ENCODE measurements around the gene PNLIPRP3.
"Not testable (repeated sequence)": the region's sequence is repeated elsewhere in the genome, so short reads cannot be mapped to it uniquely, and the experiment has no call there.

PNLIPRP3 gene

DNA sequence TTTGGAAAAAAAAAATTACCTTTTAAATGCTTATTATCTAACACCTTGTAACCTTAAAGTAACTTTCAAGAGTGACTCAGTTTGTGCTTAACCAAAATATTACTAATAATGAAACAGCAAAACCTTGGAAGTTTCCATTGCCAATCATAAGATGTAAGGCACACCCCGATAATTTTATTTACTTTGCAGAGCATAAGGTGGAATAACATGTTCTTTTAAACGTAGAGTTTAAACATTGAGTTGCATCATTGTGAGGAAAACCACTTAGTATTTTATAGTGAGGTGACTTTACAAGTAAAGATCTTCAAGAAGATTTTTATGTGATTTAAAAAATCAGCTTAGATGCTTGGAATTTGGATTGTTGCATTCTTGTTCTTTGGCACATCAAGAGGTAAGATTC, at the start of gene PNLIPRP3:
Gene PNLIPRP3, plus strand, starts transcription at position 177 of the 400 bp plus-strand sequence. Its CDS starts 166 bp downstream, at position 343.
- no peak for DNase-seq

DNA sequence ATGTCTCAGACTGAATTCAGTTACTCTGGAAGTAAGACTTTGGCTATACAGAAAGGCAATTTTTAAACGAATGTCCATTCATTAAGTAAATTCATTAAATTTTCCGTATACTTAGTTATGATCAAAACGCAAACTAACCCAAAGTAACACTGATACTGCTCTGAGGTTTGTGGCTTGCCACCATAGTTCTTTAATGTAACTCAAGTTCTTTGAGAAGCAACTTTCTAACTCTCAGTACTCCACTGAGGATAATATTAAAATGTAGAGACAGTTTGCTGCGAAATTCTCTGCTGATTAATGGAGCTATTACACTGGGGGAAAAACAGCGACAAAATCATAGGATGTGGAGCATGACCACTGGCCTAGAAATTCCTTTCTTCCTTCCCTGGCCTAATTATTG, 45.4 kb upstream of the PNLIPRP3 start:
- DNase-seq, result no peak

DNA sequence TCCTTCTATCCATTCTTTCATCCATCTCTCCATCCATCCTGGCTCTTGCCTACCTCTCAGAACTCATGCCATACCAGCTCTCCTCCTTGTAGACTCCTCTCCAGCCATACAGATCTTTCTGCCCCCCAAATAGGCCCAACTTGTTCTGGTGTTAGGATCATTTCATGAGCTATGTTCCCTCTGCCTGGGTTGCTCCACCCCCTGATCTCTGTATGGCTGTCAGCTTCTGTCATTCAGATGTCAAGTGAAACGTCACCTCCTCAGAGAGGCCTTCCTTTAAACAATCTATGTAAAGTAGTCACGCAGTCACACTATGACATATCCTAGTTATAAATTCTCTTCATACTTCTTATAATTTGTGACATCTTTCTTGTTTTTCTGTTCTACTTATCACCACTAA, 42.3 kb upstream of the PNLIPRP3 start:
- no peak for DNase-seq

DNA sequence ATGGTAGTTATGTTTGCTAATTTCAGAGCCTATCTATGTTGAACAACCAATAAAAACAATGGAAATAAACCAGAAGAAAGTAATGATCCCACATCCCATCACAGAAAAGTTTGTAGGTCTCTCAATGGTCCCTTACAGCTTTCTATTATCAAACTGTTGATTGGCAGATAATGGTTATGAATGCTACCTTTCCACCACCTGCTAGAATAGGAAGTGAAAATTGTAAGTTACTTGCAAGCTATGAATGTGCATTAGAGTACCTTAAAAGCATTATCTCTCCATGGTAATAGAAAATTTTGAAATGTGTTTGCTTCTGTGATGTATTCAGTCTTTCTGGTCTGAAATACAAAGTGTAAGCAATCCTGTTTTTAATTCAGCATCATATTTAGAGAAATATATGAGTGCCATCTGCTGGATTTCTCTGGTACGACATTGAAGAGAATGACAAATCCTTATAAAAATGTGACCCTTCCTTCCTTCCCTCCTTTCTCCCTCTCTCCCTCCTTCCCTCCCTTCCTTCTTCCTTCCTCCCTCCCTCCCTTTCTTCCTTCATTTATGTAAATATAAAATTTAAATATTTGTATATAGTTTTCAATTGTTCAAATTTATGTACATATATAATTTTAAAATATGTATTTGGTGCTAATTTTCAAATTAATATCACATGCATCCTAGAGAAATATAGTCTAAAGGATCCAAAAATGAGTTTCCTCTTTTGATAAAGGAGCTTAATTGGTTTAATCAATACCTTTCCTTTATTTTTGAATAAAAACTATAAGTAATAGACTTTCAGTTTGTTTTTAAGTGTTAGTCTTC, 41.4 kb upstream of the PNLIPRP3 start:
- no peak for DNase-seq

DNA sequence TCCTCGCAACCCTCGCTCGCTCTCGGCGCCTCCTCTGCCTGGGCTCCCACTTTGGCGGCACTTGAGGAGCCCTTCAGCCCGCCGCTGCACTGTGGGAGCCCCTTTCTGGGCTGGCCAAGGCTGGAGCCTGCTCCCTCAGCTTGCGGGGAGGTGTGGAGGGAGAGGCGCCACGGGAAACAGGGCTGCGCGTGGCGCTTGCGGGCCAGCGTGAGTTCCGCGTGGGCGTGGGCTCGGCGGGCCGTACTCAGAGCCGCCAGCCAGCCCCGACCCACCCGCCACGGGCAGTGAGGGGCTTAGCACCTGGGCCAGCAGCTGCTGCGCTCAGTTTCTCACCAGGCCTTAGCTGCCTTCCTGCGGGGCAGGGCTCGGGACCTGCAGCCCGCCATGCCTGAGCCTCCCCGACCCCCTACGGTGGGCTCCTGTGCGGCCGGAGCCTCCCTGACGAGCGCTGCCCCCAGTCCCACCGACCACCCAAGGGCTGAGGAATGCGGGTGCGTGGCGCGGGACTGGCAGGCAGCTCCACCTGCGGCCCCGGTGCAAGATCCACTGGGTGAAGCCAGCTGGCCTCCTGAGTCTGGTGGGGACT, 34.3 kb upstream of the PNLIPRP3 start:
- DNase-seq, result not testable (repeated sequence)

DNA sequence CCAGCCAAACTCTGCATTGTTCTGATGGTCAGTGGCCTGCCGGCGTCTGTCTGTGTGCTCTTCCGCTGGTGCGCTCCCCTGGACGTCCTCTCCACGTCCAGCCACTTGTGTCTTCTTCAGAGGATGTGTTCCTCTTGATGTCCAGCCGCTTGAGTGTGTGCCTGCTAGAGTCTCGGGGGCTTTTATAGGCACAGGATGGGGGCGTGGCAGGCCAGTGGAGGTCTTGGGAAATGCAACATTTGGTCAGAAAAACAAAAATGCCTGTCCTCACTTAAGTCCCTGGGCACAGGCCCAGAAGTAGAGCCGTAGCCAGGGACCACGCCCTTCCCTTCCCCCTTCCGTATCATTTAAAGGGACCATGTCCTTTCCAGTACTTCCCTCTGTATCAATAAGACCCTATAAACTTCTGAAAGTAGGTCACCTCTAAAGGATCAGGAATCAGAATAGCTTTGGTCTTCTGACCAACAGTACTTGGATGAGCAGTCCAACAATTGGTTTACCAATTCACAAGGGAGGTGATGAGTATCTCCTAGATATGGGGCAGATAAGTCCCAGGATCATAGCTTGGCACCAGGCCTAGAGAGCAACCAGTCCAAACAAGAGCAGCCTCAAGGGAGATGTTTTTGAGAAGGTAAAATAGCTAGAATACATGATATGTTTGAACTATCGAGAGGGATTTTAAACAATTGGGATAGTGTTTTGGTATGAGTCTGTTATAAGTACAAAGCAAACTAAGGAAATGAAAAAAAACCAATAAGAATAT, 32.2 kb upstream of the PNLIPRP3 start:
- DNase-seq, result no peak

DNA sequence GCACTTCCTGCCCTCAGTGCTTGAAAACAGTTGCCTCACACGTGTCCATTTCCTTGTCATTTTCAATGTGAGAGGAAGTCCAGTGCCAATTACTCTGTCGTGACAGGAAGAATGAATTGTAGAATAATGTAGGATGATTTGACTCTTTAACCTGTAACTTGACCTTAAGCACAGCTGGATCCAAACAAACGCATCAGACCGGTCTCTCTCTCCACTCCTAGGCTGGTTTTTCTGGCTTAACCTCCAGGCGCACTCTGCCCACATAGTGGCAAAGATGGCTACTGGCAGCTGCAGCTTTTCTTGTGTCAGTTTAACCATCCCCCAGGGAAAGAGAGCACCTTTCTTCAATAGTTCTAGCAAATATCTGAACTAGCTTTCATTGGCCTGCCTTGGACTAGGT, 29.4 kb upstream of the PNLIPRP3 start:
- DNase-seq, result no peak

DNA sequence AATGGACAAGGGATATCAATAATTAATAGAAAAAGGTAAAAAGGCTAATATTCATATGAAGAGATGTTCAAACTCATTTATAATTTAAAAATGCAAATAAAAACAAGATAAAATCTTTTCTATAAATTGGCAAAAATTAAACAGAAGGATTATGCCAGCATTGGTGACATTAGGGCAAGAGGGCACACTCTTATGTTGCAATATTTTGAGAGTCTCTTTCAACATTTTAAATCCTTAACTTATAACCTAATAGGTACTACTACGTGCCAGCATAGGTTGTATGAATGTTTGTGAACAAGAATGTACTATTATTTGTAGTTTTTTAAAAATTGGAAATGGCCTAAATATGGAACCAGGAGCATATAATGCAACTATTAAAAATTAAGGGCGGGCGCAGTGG, 24.8 kb upstream of the PNLIPRP3 start:
- DNase-seq, result no peak

DNA sequence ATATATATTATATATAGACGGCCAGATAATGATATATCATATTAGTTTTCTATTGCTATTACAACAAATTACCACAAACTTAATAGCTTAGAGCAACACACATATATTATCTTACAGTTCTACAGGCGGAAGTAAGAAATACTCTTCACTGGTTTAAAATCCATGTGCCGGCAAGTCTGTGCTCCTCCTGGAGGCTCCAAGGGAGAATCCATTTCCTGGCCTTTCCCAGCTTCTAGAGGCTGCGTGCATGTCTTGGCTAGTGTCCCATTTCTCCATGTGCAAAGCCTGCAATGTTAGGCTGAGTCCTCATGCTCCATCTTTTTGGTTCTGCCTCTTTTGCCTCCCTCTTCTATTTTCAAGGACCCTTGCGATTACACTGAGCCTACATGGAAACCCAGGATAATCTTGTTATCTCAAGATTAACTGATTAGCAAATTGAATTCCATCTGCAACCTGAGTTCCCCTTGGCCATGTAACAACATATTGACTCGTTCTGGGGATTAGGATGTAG, 23.9 kb upstream of the PNLIPRP3 start:
- no peak for DNase-seq

DNA sequence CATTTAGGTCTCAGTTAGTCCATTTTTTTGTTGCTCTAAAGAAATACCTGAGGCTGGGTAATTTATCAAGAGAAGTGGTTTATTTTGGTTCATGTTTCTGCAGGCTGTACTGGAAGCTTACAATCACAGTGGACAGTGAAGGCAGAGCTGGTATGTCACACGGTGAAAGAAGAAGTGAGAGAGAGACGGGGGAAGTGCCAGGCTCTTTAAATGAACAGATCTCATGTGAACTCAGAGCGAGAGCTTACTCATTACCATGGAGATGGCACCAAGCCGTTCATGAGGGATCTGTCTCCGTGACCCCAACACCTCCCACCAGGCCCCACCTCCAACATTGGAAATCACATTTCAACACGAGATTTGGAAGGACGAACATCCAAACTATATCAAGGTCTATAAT, 18.9 kb upstream of the PNLIPRP3 start:
- DNase-seq, result no peak

DNA sequence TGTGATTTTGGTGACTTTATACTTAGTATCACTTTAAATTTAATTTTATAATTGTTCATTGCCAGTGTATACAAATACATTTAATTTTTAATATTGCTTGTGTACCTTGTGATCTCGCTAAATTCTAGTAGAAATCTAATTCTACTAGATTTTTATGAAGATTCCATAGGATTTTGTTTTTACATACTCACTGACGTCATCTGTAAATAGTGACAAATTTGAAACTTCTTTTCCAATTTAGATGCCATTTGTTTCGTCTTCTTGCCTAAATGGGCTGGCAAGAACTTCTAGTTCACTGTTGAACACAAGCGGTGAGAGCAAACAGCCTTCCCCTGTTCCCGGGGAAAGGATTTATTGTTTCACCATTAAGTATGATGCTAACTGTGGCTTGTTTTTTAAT, 17.3 kb upstream of the PNLIPRP3 start:
- DNase-seq, result no peak

DNA sequence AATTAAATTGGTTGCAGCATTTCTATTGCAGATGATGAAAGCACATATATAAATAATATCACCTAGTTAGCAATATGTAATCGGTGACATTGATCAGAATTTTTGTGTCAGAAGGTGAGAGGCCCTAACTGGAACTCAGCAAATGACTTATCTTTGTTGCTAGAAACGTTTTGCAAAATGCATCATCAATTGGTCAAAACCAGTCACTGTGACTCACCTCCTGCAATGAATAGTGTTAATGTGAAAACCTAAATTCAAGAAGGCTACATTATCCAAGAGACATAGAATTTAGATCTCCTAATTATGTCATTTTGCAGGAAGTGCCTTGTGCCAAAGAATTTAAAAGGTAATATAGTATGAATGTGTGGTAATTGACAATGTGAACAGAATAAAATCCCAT, 9.8 kb upstream of the PNLIPRP3 start:
- DNase-seq, result no peak

DNA sequence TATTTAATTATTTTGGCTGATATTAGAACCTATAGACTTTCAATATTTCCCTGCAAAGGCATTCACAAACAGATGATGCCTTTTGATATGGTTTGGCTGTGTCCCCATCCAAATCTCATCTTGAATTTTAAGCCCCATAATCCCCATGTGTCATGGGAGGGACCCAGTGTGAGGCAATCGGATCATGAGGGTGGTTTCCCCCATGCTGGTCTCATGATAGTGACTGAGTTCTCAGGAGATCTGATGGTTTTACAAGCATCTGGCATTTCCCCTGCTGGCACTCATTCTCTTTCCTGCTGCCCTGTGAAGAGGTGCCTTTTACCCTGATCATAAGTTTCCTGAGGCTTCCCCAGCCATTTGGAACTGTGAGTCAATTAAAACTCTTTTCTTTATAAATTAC, 9.3 kb upstream of the PNLIPRP3 start:
- no peak for DNase-seq

DNA sequence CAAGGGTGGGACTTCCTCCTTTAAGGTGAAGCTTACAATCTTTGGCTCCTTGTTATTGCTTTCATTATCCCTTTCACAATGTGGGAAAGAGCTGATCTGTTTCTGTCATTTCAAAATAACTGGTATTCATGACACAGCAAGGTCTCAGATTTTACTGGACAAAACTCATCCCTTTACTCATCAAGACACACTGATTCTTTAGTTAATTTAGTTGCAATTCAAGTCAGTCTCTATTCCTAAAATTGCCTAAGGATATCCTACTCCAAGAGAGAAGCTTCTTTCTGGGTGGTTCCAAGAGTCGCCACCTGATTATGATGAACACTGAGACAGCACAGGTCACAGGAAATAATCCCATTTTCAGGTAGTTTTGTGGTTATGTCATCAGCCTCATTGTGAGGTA, 5.8 kb upstream of the PNLIPRP3 start:
- DNase-seq, result no peak

DNA sequence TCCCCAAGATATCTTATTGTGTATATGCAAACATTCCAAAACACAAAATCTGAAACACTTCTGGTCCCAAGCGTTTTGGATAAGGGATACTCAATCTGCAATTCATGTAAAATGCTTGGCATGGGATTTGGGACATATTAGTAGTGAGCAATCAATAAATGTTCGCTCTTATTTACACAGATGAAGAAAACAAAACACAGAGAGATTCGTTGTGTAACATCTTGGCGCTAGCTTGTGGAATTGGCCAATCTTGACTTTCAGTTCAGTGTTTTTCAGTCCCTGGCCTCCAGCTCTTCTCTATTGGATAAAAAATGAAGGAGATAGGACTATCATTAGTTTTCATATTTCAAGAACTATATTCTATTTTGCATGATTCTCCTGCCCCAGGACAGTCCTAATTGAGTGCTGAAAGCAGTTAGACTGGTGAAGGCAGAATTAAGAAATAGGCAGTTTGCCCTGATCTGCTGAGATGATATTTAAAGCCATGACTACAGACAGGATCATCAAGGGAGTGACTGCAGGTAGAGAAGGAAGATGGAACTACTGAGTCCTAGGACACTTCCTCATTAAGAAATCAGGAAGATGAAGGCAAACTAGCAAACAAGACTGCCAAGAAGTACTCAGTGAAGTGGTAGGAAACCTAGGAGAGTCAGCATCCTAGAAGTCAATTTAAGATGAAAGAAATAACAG, 1.8 kb downstream of the PNLIPRP3 start:
- no peak for DNase-seq

DNA sequence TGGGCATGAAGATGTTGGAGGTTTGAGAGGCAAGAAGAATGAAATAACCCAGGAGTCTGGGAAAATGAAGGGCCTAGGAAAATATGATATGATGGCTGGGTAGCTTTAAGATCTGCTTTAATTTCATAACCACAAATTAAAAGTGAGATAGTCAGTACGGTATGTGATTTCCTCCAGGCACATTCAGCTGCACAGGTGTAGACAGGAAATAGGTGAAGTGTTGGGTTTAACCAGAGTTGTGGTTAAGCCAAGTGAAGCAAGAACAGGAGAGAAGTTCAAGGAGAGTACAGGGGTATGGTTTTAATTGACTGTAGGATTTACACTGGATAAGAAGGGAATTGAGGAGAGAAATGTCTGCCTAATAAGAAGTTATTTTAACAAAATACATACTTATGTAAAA, 2.6 kb downstream of the PNLIPRP3 start:
- DNase-seq, result no peak

DNA sequence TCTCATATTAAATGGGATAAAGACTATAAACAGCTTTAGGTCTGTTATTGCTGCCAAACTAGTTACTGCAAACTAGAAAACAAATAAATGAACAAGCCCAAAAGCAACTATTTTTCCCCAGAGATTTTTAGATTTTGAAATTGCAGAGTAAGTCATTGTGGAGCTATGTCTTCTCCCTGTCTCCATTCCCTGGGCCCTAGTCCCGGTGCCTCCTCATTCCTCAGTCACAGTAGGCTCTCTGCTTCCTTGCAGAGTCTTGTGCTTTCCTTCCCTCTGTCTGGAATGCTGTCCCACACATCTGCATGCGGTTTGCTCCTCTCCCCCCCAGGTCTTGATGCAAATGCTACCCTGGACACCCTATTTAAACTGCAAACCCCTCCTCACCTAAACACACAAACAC, 4.0 kb downstream of the PNLIPRP3 start:
- DNase-seq, result no peak

DNA sequence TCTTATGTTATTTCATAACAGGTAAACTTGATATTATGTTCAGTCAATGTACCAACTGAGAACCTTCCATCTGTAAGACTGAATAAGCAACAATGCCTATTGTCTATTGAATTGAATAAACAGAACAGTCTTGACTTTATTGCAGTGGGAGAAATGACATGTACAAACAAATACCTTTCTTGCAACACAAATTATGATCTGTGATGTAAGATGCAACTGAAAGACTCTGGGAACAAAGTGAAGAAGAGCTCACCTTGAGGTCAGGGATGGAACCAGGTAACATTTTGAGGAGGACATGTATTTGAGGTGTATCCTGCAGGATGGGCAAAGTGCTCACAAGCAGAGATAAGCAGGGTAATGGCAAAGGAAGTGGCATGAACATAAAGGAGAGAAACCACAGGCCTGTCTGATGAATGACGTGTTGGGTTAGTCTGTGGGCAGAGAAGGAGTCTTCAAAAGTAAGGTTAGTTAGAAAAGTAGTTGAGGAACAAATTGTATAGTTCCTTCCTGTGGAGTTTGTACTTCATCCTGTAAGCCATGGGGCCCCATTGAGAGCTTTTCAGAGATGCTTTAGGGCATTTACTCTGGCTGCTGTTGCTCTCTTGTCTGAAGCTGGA, 9.5 kb downstream of the PNLIPRP3 start:
- no peak for DNase-seq

DNA sequence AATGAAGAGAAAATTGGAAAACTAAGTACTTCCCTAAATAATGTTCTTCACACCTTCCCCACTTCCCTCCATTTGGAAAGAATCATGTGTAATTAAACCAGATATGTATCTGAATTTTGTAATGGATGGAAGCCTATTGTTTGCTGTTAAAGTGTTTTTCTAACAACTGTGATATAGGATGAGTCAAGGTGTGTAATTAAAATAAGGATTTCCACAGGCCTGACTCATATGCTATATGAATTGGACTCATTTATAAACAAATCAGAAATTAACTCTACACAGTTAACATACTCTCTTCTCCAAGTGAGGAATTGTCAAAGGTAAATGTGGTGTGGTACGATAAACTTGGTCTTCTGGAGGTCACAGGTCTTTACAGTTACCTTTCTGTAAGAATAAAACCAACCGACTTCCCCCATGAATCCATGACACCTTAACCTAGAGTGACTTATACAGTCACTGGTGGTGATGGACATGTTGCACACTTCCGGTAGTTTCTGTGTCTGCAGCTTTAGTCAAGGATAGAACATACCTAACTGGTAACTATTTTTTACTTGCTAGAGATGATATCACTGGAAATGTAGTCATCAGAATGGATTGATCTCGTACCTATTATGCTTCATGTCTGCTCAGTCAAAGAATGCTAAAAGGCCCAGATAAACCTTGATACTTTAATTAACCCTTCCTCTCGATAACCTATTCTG, 12.8 kb downstream of the PNLIPRP3 start:
- no peak for DNase-seq

DNA sequence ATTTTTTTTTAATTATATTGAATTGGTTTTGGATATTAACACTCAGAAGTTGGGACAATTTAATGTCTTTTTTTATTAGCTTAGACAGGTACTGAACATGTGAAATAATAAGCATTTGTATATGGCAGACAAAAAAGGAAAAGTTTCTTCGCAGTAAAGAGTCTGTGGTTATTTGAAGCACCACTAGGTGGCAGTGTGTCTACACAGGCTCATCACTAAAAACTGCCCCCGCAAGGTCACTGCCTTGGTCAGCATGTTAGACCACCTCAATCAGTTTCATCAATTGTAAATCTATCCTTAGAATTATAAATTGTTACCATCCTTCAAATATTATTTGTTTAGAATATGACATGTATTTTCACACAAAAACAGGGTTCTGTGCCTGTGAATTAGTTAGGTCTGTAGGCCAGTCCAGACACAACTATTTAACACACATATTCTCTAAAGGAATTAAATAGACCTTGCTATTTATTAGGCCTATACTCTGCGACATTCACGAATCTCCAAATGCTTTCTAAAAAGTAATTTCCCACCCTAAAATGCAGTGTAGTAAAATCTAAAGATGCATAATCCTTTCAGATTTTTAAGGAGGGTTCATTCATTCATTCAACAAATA, 17.0 kb downstream of the PNLIPRP3 start:
- DNase-seq, result peak; percentile 8

DNA sequence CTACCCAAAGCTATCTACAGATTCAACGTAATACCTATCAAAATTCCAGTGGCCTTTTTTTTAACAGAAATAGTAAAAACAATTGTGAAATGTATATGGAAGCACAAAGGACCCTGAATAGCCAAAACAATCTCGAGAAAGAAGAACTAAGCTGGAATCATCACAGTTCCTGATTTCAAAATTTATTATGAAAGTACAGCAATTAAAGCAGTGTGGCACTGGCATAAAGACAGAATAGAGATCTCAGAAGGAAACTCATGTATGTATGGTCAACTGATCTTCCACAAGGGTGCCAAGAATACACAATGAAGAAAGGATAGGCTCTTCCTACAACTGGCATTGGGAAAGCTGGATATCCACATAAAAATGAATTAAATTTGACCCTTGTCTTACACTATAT, 23.2 kb downstream of the PNLIPRP3 start:
- DNase-seq, result no peak
